Colonic mucosa (tissue), 4 donors: ENCODE results near the gene RFTN1. TPM values are rescaled to one million over a fixed set of nuclear protein-coding genes. Genes with fewer than 3 reads are reported as not detected.

ENCODE experiments used
- DNase-seq: peaks from one replicate; pipeline ENCODE4 v3.0.0-alpha.2; 2020
- H3K27ac ChIP-seq: fragments of 200-600 bp; one replicate; pipeline ENCODE4 v1.8.0; 2021
- H3K27me3 ChIP-seq: fragments of 200-600 bp; one replicate; pipeline ENCODE4 v1.8.0; 2021
- H3K36me3 ChIP-seq: fragments of 200-600 bp; one replicate; pipeline ENCODE4 v1.8.0; 2021
- H3K4me1 ChIP-seq: fragments of 200-600 bp; one replicate; pipeline ENCODE4 v1.8.0; 2021; ENCODE audit warnings: mild to moderate bottlenecking
- H3K4me3 ChIP-seq: fragments of 200-600 bp; one replicate; pipeline ENCODE4 v1.8.0; 2021
- H3K9ac ChIP-seq, 2 donors: one replicate each; pipeline ENCODE4 v1.7.0; 2013; ENCODE audit warnings: control low read depth in 2 of 2, low read depth in 2 of 2, low read length in 2 of 2
- H3K9me3 ChIP-seq: fragments of 200-600 bp; one replicate; pipeline ENCODE4 v1.8.0; 2021
- CTCF ChIP-seq: fragments of 200-600 bp; IDR thresholded peaks from one replicate; pipeline ENCODE4 v1.8.0; 2022; ENCODE audit warnings: antibody characterized with exemption, mild to moderate bottlenecking
- intact Hi-C: fragments of 100-400 bp; cut with DNase I; formaldehyde crosslinking; loops from one replicate; pipeline ENCODE4 v1.14.1; 2022
- total RNA-seq, 2 donors: library from RNA; stranded (reverse); fragmentation: NEBNext Ultra II Directional in 1 of 2; extraction: Animal tissue kit (Norgen Biotek cat#: 25700) in 1 of 2; gene quantifications; one replicate each; pipeline ENCODE4 v1.2.1, GENCODE V29; 2021
- donor health status: healthy.
- donor health status: DM: no; HTN: no; CAD: no.
- donor health status: DM: no; HTN: no; CAD: no.

RFTN1 gene
- total RNA-seq, 2 donors from 2014 or later = 4.0 to 10.2 TPM

- Histone ChIP-seq H3K27ac (no peak overlapping the region), H3K4me3 (no peak overlapping the region), H3K27me3 (no peaks in the 10 kb centered on the region), H3K36me3 (no peaks in the 10 kb centered on the region), H3K4me1 (no peaks in the 10 kb centered on the region), H3K9me3 (no peaks in the 10 kb centered on the region), H3K9ac (no peak overlapping the region)
- no peak for TF ChIP-seq CTCF
- intact Hi-C loops = no loop called here
- no peak for DNase-seq
These were observed 185.4 kb downstream of the RFTN1 start for GRCh38 chr3:16328124-16328523.

GRCh38 chr3:16326724-16327349 lies 186.7 kb downstream of the RFTN1 start:
- Histone ChIP-seq H3K4me3 (no peak overlapping the region), H3K9me3 (no peaks in the 10 kb centered on the region), H3K36me3 (peaks cover 4% of the 10 kb centered on the region), H3K9ac (no peak overlapping the region), H3K4me1 (no peaks in the 10 kb centered on the region), H3K27me3 (no peaks in the 10 kb centered on the region), H3K27ac (no peak overlapping the region)
- intact Hi-C loops = no loop called here
- no peak for DNase-seq
- TF ChIP-seq CTCF = no peak

GRCh38 chr3:16325850-16326249 lies 187.6 kb downstream of the RFTN1 start:
- H3K9ac ChIP-seq = no peak overlapping the region
- H3K9me3 ChIP-seq = no peaks in the 10 kb centered on the region
- no peaks in the 10 kb centered on the region for H3K27me3 ChIP-seq
- H3K4me1 ChIP-seq = no peaks in the 10 kb centered on the region
- no peak for DNase-seq
- no peak for TF ChIP-seq CTCF
- intact Hi-C loops = no loop called here
- H3K27ac ChIP-seq = no peak overlapping the region
- peaks cover 4% of the 10 kb centered on the region for H3K36me3 ChIP-seq
- no peak overlapping the region for H3K4me3 ChIP-seq

- intact Hi-C loops = no loop called here
- no peak overlapping the region for H3K27ac ChIP-seq
These were observed 189.8 kb downstream of the RFTN1 start for GRCh38 chr3:16323737-16324136.

GRCh38 chr3:16322189-16322588 lies 191.3 kb downstream of the RFTN1 start:
- no peak overlapping the region for H3K4me3 ChIP-seq
- H3K27ac ChIP-seq = no peak overlapping the region
- no peak for TF ChIP-seq CTCF
- intact Hi-C loops = no loop called here
- H3K36me3 ChIP-seq = peaks cover 4% of the 10 kb centered on the region
- no peaks in the 10 kb centered on the region for H3K9me3 ChIP-seq
- no peaks in the 10 kb centered on the region for H3K27me3 ChIP-seq
- H3K9ac ChIP-seq = no peak overlapping the region
- H3K4me1 ChIP-seq = no peaks in the 10 kb centered on the region
- DNase-seq = no peak

More at GRCh38 chr3:16323737-16324136, 189.8 kb downstream of the RFTN1 start:
- Histone ChIP-seq H3K4me1 (no peaks in the 10 kb centered on the region), H3K27me3 (no peaks in the 10 kb centered on the region), H3K9ac (no peak overlapping the region), H3K36me3 (peaks cover 4% of the 10 kb centered on the region), H3K9me3 (no peaks in the 10 kb centered on the region), H3K4me3 (no peak overlapping the region)
- no peak for DNase-seq
- TF ChIP-seq CTCF = no peak
